Nephron progenitor cell (in vitro differentiated cells): ENCODE results near the gene PDSS1.
"Not testable (repeated sequence)": the region's sequence is repeated elsewhere in the genome, so short reads cannot be mapped to it uniquely, and the experiment has no call there.

Experiments used
- DNase-seq: peaks from one replicate; pipeline ENCODE4 v3.0.0; 2021
- H3K27ac Mint-ChIP-seq: 2 replicates; pipeline ENCODE4 v1.8.0; 2021; ENCODE audit warnings: mild to moderate bottlenecking, moderate library complexity, mixed read lengths
- H3K27me3 Mint-ChIP-seq: 2 replicates; pipeline ENCODE4 v1.8.0; 2021; ENCODE audit warnings: mild to moderate bottlenecking, low read depth, mixed read lengths; ENCODE audit not compliant: poor library complexity
- H3K36me3 Mint-ChIP-seq: 2 replicates; pipeline ENCODE4 v1.8.0; 2021; ENCODE audit warnings: low read depth, mixed read lengths
- H3K4me1 Mint-ChIP-seq: 2 replicates; pipeline ENCODE4 v1.8.0; 2021; ENCODE audit warnings: mixed read lengths
- H3K4me3 Mint-ChIP-seq: 2 replicates; pipeline ENCODE4 v1.8.0; 2021; ENCODE audit warnings: mild to moderate bottlenecking, moderate library complexity, mixed read lengths
- H3K9me3 Mint-ChIP-seq: 2 replicates; pipeline ENCODE4 v1.8.0; 2021; ENCODE audit warnings: mild to moderate bottlenecking, moderate library complexity, mixed read lengths
- TF ChIP-seq, protein P1 (sequence below): fragments of 200-600 bp; sonication (generic); IDR thresholded peaks from 2 replicates; pipeline ENCODE4 v1.5.0; 2021; ENCODE audit warnings: antibody characterized with exemption

PDSS1 gene, protein sequence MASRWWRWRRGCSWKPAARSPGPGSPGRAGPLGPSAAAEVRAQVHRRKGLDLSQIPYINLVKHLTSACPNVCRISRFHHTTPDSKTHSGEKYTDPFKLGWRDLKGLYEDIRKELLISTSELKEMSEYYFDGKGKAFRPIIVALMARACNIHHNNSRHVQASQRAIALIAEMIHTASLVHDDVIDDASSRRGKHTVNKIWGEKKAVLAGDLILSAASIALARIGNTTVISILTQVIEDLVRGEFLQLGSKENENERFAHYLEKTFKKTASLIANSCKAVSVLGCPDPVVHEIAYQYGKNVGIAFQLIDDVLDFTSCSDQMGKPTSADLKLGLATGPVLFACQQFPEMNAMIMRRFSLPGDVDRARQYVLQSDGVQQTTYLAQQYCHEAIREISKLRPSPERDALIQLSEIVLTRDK

DNA sequence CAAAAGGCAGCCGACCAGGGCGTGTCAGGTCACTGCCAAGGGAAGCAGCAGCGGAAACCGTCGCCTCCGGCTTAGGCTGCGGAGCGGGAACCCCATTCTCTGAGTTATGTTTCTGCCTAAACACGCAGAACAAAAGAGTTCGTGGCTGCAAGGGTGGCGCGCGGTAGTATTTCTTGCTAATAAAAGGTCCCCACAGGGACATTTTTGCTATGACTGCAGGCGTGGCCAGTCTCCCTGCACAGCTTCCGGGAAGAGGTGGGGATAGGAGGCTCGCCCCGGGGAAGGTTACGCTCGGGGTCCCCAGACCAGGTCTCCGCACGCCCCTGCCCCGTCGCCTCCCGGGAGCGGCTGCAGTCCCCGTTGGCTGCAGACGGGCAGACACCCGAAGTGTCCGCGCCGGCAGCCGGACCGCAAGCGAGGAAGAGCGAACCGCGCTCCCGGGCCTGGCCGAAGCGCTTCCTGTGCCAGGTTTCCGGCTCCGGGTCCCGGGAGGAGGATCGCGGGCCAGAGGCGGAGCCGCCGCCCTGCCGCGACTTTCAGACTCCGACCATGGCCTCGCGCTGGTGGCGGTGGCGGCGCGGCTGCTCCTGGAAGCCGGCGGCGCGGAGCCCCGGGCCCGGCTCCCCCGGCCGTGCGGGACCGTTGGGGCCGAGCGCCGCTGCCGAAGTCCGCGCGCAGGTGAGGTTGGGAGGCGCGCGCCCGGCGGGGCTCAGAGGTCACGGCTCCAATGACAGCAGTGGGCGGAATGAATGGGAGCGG lies at the start of gene PDSS1:
TSS of gene PDSS1 (plus strand) at position 539 of the 759 bp plus-strand sequence. CDS start at position 550, 11 bp downstream.
- Mint-ChIP-seq H3K4me3 (peak within 1 kb of the TSS; percentile 98), H3K4me1 (peaks cover 21% of the 10 kb centered on the region), H3K27me3 (peaks cover 20% of the 10 kb centered on the region), H3K27ac (peak within 1 kb of the TSS; percentile 97), H3K36me3 (peaks cover 29% of the 10 kb centered on the region), H3K9me3 (peaks cover 6% of the 10 kb centered on the region)
- TF ChIP-seq, protein P1, sequence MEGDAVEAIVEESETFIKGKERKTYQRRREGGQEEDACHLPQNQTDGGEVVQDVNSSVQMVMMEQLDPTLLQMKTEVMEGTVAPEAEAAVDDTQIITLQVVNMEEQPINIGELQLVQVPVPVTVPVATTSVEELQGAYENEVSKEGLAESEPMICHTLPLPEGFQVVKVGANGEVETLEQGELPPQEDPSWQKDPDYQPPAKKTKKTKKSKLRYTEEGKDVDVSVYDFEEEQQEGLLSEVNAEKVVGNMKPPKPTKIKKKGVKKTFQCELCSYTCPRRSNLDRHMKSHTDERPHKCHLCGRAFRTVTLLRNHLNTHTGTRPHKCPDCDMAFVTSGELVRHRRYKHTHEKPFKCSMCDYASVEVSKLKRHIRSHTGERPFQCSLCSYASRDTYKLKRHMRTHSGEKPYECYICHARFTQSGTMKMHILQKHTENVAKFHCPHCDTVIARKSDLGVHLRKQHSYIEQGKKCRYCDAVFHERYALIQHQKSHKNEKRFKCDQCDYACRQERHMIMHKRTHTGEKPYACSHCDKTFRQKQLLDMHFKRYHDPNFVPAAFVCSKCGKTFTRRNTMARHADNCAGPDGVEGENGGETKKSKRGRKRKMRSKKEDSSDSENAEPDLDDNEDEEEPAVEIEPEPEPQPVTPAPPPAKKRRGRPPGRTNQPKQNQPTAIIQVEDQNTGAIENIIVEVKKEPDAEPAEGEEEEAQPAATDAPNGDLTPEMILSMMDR: no peak
- peak; percentile 75 for DNase-seq

DNA sequence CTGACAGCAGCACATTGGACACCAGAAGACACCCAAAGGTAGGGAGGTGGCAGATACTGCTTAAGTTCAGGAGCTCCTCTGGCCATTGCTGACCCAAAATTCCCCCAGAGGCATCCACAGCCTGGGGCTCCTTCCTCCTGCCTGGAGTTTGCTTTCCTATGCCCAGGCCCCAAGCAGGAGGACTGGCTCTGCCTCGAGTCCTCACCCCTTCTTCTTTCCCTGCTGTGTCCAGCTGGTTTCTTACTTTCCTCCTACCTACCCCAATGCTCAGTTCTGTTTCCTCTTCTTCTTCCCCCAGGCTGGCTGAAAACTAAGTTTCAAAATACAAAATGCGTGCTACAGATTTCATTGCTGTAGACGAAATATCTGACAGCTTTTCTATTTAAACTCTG lies 49.3 kb upstream of the PDSS1 start:
- not testable (repeated sequence) for DNase-seq, H3K27ac Mint-ChIP-seq, H3K36me3 Mint-ChIP-seq, H3K9me3 Mint-ChIP-seq, H3K4me3 Mint-ChIP-seq, H3K4me1 Mint-ChIP-seq
- peaks cover 19% of the 10 kb centered on the region for H3K27me3 Mint-ChIP-seq

DNA sequence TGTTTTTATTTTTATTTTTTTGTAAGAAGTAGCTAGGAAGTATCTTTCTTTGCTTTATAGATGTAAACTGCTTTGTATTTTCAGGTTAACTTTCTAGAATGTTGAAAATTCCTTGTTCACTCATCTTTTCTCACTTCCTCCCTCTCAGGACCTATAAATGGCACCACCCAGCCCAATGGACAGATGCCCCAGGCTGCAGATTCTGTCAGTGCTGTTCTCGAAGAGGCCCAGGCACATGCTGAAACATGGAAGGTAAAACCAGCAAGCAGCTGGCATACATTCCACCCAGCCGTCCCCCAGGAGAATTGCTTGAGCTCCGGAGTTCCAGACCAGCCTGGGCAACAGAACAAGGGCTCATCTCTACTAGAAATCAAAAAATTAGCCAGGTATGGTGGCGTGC lies 47.1 kb upstream of the PDSS1 start:
- H3K27me3 Mint-ChIP-seq: peaks cover 19% of the 10 kb centered on the region
- no peaks in the 10 kb centered on the region for H3K4me1 Mint-ChIP-seq
- H3K27ac Mint-ChIP-seq: no peak overlapping the region
- no peak overlapping the region for H3K4me3 Mint-ChIP-seq
- no peak for DNase-seq
- H3K9me3 Mint-ChIP-seq: no peaks in the 10 kb centered on the region
- TF ChIP-seq, protein P1: no peak
- no peaks in the 10 kb centered on the region for H3K36me3 Mint-ChIP-seq

DNA sequence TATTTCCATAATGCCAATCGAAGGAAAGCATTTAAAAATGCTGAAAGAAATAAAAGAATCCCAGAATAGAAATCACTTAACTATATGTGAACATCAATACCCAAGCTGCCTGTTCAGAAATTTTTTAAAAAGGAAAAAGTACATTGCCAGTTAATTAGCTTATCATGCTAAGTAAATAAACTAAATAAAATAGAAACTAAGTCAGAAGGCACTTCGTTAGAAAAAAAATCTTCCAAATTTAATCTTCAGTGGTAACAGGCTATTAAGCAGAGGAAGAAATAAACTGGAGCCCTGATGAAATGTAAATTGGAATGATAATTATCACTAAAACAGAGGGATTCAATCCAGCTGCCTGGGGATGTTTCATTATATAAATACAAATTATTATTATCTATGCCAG lies 46.0 kb upstream of the PDSS1 start:
- not testable (repeated sequence) for H3K4me1 Mint-ChIP-seq, H3K9me3 Mint-ChIP-seq, H3K27ac Mint-ChIP-seq, DNase-seq, H3K4me3 Mint-ChIP-seq, H3K36me3 Mint-ChIP-seq
- H3K27me3 Mint-ChIP-seq: peaks cover 21% of the 10 kb centered on the region

DNA sequence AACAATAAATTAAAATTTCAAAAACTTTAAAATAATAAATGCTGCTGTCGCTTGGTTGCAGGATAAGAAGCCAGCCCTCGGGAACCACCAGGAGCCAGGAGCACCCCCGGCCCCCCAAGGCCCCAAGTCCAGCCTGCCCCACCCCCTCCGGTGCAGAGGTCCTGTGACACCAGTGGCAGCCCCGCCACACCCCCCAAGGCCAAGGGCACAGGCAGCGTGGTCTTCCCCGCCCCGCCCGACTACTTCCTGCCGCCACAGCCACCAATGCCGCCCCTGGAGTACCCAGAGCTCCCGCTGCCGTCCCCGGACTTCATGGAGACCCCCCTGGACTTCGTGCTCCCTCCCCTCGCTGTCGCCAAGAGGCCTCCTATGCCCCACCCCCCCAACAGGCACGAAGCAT lies 44.5 kb upstream of the PDSS1 start:
- DNase-seq: no peak
- peaks cover 15% of the 10 kb centered on the region for H3K27me3 Mint-ChIP-seq
- H3K36me3 Mint-ChIP-seq: no peaks in the 10 kb centered on the region
- H3K4me1 Mint-ChIP-seq: no peaks in the 10 kb centered on the region
- H3K9me3 Mint-ChIP-seq: no peaks in the 10 kb centered on the region
- no peak overlapping the region for H3K27ac Mint-ChIP-seq
- TF ChIP-seq, protein P1: no peak
- no peak overlapping the region for H3K4me3 Mint-ChIP-seq

DNA sequence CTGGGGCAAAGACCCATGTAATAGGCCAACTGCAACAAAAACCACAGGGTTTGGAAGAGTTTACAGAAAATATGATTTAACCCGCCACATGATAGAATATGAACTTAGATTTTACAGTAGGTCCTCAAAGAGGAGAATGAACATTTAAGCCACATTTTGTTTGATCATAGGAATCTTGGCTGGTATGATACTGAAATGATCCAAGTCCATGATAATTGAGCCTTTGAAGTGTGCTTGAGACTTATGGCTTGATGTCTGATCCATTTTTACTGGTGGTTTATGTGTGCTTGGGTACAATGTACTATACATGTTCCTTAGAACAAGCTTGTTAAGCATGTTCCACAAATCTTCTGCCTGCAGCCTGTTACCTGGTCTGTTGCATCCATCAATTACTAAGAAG lies 41.8 kb upstream of the PDSS1 start:
- no peak overlapping the region for H3K27ac Mint-ChIP-seq
- no peak overlapping the region for H3K4me3 Mint-ChIP-seq
- peaks cover 4% of the 10 kb centered on the region for H3K9me3 Mint-ChIP-seq
- no peak for DNase-seq
- TF ChIP-seq, protein P1: no peak
- no peaks in the 10 kb centered on the region for H3K4me1 Mint-ChIP-seq
- no peaks in the 10 kb centered on the region for H3K36me3 Mint-ChIP-seq
- H3K27me3 Mint-ChIP-seq: peaks cover 17% of the 10 kb centered on the region
